ENCODE results near the gene ZP4. TPM values are rescaled to one million over a fixed set of nuclear protein-coding genes. Genes with fewer than 3 reads are reported as not detected.

ZP4 gene
- total and polyA plus RNA-seq, 2 of the 4 experiments (the other 2 are of a cell fraction), result not detected

DNA sequence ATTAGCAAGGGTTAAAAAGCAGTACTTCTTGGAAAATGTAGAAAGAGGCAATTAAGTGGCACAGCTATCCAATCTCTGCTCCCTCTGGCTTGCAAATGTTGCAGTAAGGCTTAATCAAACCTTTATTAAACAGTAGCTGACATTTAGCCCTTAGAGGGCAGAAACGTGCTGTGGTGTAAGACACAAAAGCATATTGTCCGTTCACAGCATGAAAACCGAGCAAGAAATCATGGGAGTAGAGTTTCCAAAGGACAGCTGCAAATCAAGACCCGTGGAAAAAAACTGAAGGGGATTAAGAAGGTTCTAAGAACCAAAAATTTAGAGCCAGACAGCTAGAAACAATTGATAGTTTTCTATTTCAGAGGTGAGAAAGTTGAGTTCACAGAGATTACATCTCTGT, 13.1 kb downstream of the ZP4 start:
- Histone ChIP-seq H3K4me1 (ENCODE audit: control insufficient read depth, insufficient read depth, low read length) (peaks cover 3% of the 10 kb centered on the region), H4K20me1 (ENCODE audit: insufficient read depth, low read length) (no peaks in the 10 kb centered on the region), H3K9me3 (ENCODE audit: control insufficient read depth, insufficient read depth, low read length) (no peaks in the 10 kb centered on the region), H3K36me3 (ENCODE audit: control insufficient read depth, insufficient read depth, low read length) (no peaks in the 10 kb centered on the region), H3K14ac (replicated peaks; ENCODE audit: low read depth, low read length) (no peak overlapping the region), H3K18ac (ENCODE audit: low read depth, low read length) (no peak overlapping the region), H2BK15ac (ENCODE audit: low read depth, low read length) (no peak overlapping the region), H4K91ac (ENCODE audit: insufficient read depth, low read depth, low read length) (no peak overlapping the region), H2BK120ac (ENCODE audit: low read depth, low read length) (no peak overlapping the region), H2AFZ (replicated peaks; ENCODE audit: low read length, poor library complexity) (no peak overlapping the region), H4K5ac (ENCODE audit: low read depth, low read length) (no peak overlapping the region), H2AK5ac (ENCODE audit: low read depth, low read length) (no peak overlapping the region), H3K56ac (ENCODE audit: extremely low read depth, insufficient read depth, low read length) (no peak overlapping the region), H4K8ac (ENCODE audit: low read depth in 2 of 2, low read length in 2 of 2) (no peak overlapping the region), H3K23ac (ENCODE audit: low read depth, low read length) (no peak overlapping the region), H3K9ac (ENCODE audit: low read depth, low read length) (no peak overlapping the region), H3K27ac (ENCODE audit: insufficient read depth, low read length) (no peak overlapping the region), H2BK5ac (ENCODE audit: low read depth, low read length, poor library complexity, severe bottlenecking) (no peak overlapping the region), H2BK20ac (ENCODE audit: low read depth, low read length) (no peak overlapping the region), H3K9me1 (ENCODE audit: insufficient read depth, low read length) (no peaks in the 10 kb centered on the region), H3K79me1 (ENCODE audit: low read depth in 1 of 2, low read length in 2 of 2) (no peaks in the 10 kb centered on the region), H3K4me3 (ENCODE audit: insufficient read depth, low read depth, low read length) (no peak overlapping the region), H3K4ac (ENCODE audit: low read depth, low read length) (no peak overlapping the region), H3K4me2 (ENCODE audit: low read depth, low read length) (no peak overlapping the region), H3K27me3 (ENCODE audit: control insufficient read depth, insufficient read depth, low read length) (no peaks in the 10 kb centered on the region), H2AK9ac (replicated peaks; ENCODE audit: low read depth, low read length, poor library complexity) (no peak overlapping the region)
- WGBS, 2 experiments (ENCODE audit: extremely low coverage in 2 of 2, insufficient read length in 1 of 2), result 47% methylated on average over 4 of the region's 4 CpGs; no CpG with 5 or more reads in 1 of the 2 experiments
- DNase-seq (no peak), ATAC-seq (ENCODE audit: low read depth) (no peak)
- ChIA-PET CTCF (interaction anchor here (0.7 kb wide), 1 partner anchor 14 kb away, joined by 3 read pairs; no protein-coding TSS in a partner anchor), POLR2A (ENCODE audit: unreplicated experiment) (no interaction called here)
- BruUV-seq (replicated peaks), result no TSS peak
- TF ChIP-seq MAFK (IDR thresholded peaks at IDR 0.05; ENCODE audit: low read depth, low read length) (no peak), RAD21 (IDR thresholded peaks at IDR 0.05; ENCODE audit: low read length) (no peak), CHD1 (IDR thresholded peaks at IDR 0.05; ENCODE audit: low read depth, low read length) (no peak), MXI1 (IDR thresholded peaks at IDR 0.05; ENCODE audit: borderline replicate concordance, low read depth, low read length) (no peak), MAZ (IDR thresholded peaks at IDR 0.05; ENCODE audit: borderline replicate concordance, low read depth, low read length) (no peak), CEBPB (IDR thresholded peaks at IDR 0.05; ENCODE audit: low read depth, low read length) (no peak), BHLHE40 (IDR thresholded peaks at IDR 0.05; ENCODE audit: low read depth, low read length) (no peak), FOS (IDR thresholded peaks at IDR 0.05; ENCODE audit: low read depth, low read length) (no peak), RFX5 (IDR thresholded peaks at IDR 0.05; ENCODE audit: low read depth, low read length) (no peak), RCOR1 (IDR thresholded peaks at IDR 0.05; ENCODE audit: insufficient replicate concordance, low read length) (no peak), SMC3 (IDR thresholded peaks at IDR 0.05; ENCODE audit: low read depth, low read length) (no peak)
- TF ChIP-seq, protein P1, sequence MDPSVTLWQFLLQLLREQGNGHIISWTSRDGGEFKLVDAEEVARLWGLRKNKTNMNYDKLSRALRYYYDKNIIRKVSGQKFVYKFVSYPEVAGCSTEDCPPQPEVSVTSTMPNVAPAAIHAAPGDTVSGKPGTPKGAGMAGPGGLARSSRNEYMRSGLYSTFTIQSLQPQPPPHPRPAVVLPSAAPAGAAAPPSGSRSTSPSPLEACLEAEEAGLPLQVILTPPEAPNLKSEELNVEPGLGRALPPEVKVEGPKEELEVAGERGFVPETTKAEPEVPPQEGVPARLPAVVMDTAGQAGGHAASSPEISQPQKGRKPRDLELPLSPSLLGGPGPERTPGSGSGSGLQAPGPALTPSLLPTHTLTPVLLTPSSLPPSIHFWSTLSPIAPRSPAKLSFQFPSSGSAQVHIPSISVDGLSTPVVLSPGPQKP (IDR thresholded peaks at IDR 0.05; ENCODE audit: borderline replicate concordance, low read depth, low read length), result no peak
- TF ChIP-seq, protein P2, sequence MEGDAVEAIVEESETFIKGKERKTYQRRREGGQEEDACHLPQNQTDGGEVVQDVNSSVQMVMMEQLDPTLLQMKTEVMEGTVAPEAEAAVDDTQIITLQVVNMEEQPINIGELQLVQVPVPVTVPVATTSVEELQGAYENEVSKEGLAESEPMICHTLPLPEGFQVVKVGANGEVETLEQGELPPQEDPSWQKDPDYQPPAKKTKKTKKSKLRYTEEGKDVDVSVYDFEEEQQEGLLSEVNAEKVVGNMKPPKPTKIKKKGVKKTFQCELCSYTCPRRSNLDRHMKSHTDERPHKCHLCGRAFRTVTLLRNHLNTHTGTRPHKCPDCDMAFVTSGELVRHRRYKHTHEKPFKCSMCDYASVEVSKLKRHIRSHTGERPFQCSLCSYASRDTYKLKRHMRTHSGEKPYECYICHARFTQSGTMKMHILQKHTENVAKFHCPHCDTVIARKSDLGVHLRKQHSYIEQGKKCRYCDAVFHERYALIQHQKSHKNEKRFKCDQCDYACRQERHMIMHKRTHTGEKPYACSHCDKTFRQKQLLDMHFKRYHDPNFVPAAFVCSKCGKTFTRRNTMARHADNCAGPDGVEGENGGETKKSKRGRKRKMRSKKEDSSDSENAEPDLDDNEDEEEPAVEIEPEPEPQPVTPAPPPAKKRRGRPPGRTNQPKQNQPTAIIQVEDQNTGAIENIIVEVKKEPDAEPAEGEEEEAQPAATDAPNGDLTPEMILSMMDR (conservative IDR thresholded peaks at IDR 0.05; ENCODE audit: low read depth, low read length), result no peak
- dilution Hi-C loops (cut with HindIII; ENCODE audit: low sequenced_read_pairs, unreplicated experiment) (no loop called here), in situ Hi-C loops (cut with MboI; ENCODE audit: low sequenced_read_pairs) (no loop called here), intact Hi-C loops (cut with micrococcal nuclease) (no loop called here)

Measured in IMR-90 (cell line).